Muscle layer of duodenum (tissue), 2 donors: ENCODE measurements around the gene ADCY2.

Experiments used
- H3K27ac ChIP-seq: one replicate; pipeline ENCODE4 v1.7.0; 2013; ENCODE audit warnings: mild to moderate bottlenecking, low read length
- H3K27me3 ChIP-seq: one replicate; pipeline ENCODE4 v1.7.0; 2013; ENCODE audit warnings: low read depth, mild to moderate bottlenecking, control low read depth, low read length
- H3K36me3 ChIP-seq, 2 donors: one replicate each; pipeline ENCODE4 v1.7.0; 2013; ENCODE audit warnings: low read length in 2 of 2, control low read depth in 1 of 2, mild to moderate bottlenecking in 1 of 2; ENCODE audit not compliant: insufficient read depth in 2 of 2, control insufficient read depth in 1 of 2
- H3K4me1 ChIP-seq, 2 donors: one replicate each; pipeline ENCODE4 v1.7.0; 2013; ENCODE audit warnings: low read length in 2 of 2, mild to moderate bottlenecking in 2 of 2, control low read depth in 1 of 2, moderate library complexity in 1 of 2; ENCODE audit not compliant: insufficient read depth in 2 of 2, control insufficient read depth in 1 of 2
- H3K4me3 ChIP-seq, 2 donors: one replicate each; pipeline ENCODE4 v1.7.0; 2013; ENCODE audit warnings: low read length in 2 of 2, low read depth in 1 of 2, mild to moderate bottlenecking in 1 of 2
- H3K9me3 ChIP-seq, 2 donors: one replicate each; pipeline ENCODE4 v1.7.0; 2013; ENCODE audit warnings: low read length in 2 of 2, control low read depth in 1 of 2, mild to moderate bottlenecking in 1 of 2; ENCODE audit not compliant: control insufficient read depth in 1 of 2
- donor health status: healthy.

ADCY2 gene

GRCh38 chr5:7642029-7642428 lies 246.1 kb downstream of the ADCY2 start:
- Histone ChIP-seq H3K27ac (no peak overlapping the region), H3K36me3 (no peaks in the 10 kb centered on the region), H3K4me1 (no peaks in the 10 kb centered on the region), H3K9me3 (no peaks in the 10 kb centered on the region), H3K4me3 (no peak overlapping the region), H3K27me3 (no peaks in the 10 kb centered on the region)

- Histone ChIP-seq H3K9me3 (no peaks in the 10 kb centered on the region), H3K4me3 (no peak overlapping the region), H3K27ac (no peak overlapping the region), H3K36me3 (no peaks in the 10 kb centered on the region), H3K27me3 (no peaks in the 10 kb centered on the region), H3K4me1 (no peaks in the 10 kb centered on the region)
Observed at GRCh38 chr5:7644723-7645122, 248.8 kb downstream of the ADCY2 start.

GRCh38 chr5:7650755-7651154 lies 254.8 kb downstream of the ADCY2 start:
- Histone ChIP-seq H3K27me3 (no peaks in the 10 kb centered on the region), H3K9me3 (no peaks in the 10 kb centered on the region), H3K4me1 (no peaks in the 10 kb centered on the region), H3K27ac (no peak overlapping the region), H3K4me3 (no peak overlapping the region), H3K36me3 (no peaks in the 10 kb centered on the region)

DNA sequence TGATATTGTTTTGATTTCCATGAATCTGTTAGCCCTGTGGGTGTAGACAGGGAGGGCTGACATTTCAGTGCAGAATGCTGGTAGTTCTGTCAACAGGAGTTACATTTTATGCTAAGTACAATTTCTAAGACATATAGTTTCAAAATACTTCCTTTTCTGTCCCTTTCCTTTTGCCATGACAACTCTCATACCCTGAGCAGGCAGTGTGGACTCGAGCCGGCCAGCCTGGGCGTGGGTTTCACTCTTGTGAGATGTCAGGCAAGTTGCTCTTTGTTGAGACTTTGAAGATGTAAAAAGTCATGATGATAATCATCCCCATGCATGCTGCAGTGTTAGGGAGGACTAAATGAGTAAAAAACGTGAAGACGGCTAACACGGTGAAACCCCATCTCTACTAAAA lies 257.1 kb downstream of the ADCY2 start:
- Histone ChIP-seq H3K4me3 (no peak overlapping the region), H3K36me3 (no peaks in the 10 kb centered on the region), H3K27ac (no peak overlapping the region), H3K4me1 (no peaks in the 10 kb centered on the region), H3K27me3 (no peaks in the 10 kb centered on the region), H3K9me3 (no peaks in the 10 kb centered on the region)

DNA sequence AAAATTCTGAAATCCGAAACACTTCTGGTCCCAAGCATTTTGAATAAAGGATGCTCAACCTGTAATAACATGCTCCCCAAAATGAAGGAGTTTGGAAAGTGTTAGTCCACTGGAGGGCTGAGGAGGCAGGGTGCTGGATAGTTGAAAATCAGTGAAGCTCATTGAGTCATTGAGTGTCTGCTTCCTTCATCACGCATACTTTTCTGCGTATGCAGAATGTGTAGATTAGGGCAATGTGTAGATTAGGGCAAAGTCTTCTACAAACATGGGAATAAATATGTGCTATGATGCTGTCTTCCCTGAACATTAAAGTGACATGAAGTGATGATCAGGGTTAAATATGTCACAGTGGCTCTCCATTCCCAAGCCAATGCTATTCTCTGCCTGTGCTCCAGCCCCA lies 261.2 kb downstream of the ADCY2 start:
- no peaks in the 10 kb centered on the region for H3K27me3 ChIP-seq
- no peaks in the 10 kb centered on the region for H3K36me3 ChIP-seq
- H3K4me3 ChIP-seq = no peak overlapping the region
- H3K4me1 ChIP-seq = no peaks in the 10 kb centered on the region
- H3K27ac ChIP-seq = no peak overlapping the region
- H3K9me3 ChIP-seq = no peaks in the 10 kb centered on the region

DNA sequence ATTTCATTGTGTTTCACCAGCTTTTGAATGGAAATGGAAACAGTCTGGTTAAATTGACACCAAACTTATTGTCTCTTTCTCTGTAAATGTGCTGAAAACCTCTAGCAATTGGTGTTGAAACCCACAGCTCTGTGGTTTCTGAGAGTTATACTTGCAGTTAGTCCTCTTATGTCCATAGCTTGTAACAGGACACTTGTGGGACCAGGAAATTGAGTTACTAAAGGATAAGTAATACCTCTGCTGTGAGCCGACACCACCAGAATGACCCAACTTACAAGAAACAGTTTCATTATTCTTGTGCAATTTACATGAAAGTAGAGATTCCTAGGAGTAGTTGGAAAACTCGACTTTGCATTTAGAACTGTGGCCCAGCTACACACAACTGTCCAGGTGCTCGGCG lies 263.5 kb downstream of the ADCY2 start:
- Histone ChIP-seq H3K9me3 (no peaks in the 10 kb centered on the region), H3K4me3 (no peak overlapping the region), H3K4me1 (no peaks in the 10 kb centered on the region), H3K27ac (no peak overlapping the region), H3K27me3 (no peaks in the 10 kb centered on the region), H3K36me3 (no peaks in the 10 kb centered on the region)

DNA sequence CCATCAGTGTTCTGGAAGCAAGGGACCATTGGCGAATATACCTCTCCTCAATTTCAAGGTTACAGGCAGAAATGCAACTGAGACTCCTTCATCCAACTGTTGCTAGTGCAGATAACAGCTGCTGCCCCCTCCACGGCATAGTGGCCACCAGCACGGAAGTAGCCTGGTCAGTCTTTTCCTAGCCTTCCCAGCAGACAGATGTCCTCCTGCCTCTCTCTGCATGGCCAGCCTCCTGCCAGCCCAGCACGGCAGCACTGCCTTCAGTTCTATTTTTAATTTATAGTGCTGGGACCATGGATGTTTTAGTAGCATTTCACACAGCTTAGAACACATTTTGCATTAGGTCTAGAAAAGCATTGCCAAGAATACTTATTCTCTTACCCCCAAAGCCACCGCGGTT lies 266.4 kb downstream of the ADCY2 start:
- H3K9me3 ChIP-seq = no peaks in the 10 kb centered on the region
- no peaks in the 10 kb centered on the region for H3K36me3 ChIP-seq
- no peak overlapping the region for H3K27ac ChIP-seq
- no peaks in the 10 kb centered on the region for H3K27me3 ChIP-seq
- H3K4me3 ChIP-seq = no peak overlapping the region
- H3K4me1 ChIP-seq = no peaks in the 10 kb centered on the region

- H3K4me3 ChIP-seq = no peak overlapping the region
Observed at GRCh38 chr5:7663808-7664207, 267.9 kb downstream of the ADCY2 start.

DNA sequence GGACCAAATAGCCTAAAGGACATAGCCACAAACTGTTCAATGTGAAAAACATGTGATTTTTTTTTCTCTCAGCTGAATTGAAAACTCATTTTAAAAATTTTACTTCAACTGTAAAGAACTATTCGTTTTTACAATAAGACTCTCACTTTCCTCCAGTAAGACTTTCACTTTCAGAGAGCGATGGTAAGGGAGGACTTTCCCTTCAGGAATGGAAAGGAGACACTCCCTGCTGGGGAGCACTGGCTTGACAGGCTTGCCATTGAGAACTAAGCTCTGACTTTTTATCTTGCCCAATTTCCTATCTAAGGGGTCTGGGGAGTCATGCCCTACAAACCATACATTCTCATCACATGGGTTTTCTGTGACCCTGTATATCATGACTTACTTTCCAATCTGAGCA lies 268.3 kb downstream of the ADCY2 start:
- no peaks in the 10 kb centered on the region for H3K27me3 ChIP-seq
- no peaks in the 10 kb centered on the region for H3K36me3 ChIP-seq
- H3K4me3 ChIP-seq = no peak overlapping the region
- no peaks in the 10 kb centered on the region for H3K4me1 ChIP-seq
- H3K9me3 ChIP-seq = no peaks in the 10 kb centered on the region
- no peak overlapping the region for H3K27ac ChIP-seq

More at GRCh38 chr5:7663808-7664207, 267.9 kb downstream of the ADCY2 start:
- Histone ChIP-seq H3K27ac (no peak overlapping the region), H3K9me3 (no peaks in the 10 kb centered on the region), H3K36me3 (no peaks in the 10 kb centered on the region), H3K4me1 (no peaks in the 10 kb centered on the region), H3K27me3 (no peaks in the 10 kb centered on the region)

- Histone ChIP-seq H3K27ac (no peak overlapping the region), H3K4me3 (no peak overlapping the region), H3K9me3 (no peaks in the 10 kb centered on the region), H3K27me3 (no peaks in the 10 kb centered on the region), H3K36me3 (no peaks in the 10 kb centered on the region), H3K4me1 (no peaks in the 10 kb centered on the region)
Observed at GRCh38 chr5:7667216-7667767, 271.4 kb downstream of the ADCY2 start.

GRCh38 chr5:7668161-7668560 lies 272.2 kb downstream of the ADCY2 start:
- Histone ChIP-seq H3K27ac (no peak overlapping the region), H3K36me3 (no peaks in the 10 kb centered on the region), H3K9me3 (no peaks in the 10 kb centered on the region), H3K27me3 (no peaks in the 10 kb centered on the region), H3K4me1 (no peaks in the 10 kb centered on the region), H3K4me3 (no peak overlapping the region)

DNA sequence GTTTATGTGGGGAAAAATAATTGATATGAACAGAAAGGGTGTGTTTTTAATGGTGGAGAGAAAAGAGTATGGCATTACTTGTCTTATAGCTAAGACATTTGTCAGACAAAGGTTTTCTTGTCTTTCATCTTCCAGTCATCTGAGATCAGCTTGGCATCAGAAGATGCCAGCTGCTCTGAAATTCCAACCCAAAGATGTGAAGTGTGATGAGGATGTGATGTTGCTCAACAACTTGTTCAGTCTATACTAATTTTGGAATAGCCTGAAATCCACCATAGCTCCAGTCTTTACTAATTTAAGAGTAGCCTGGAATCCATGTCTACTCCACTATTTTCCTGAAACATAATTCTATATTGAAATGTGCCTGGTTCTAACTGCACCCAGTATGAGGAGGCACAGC lies 272.7 kb downstream of the ADCY2 start:
- Histone ChIP-seq H3K9me3 (no peaks in the 10 kb centered on the region), H3K27ac (no peak overlapping the region)

More for the DNA sequence above, 272.7 kb downstream of the ADCY2 start:
- H3K4me3 ChIP-seq = no peak overlapping the region
- no peaks in the 10 kb centered on the region for H3K36me3 ChIP-seq
- no peaks in the 10 kb centered on the region for H3K4me1 ChIP-seq
- no peaks in the 10 kb centered on the region for H3K27me3 ChIP-seq
